Ovary (tissue), 9 donors: ENCODE data around the gene SLC22A12. TPM values are rescaled to one million over a fixed set of nuclear protein-coding genes. Genes with fewer than 3 reads are reported as not detected.

ENCODE experiments used
- DNase-seq, 5 donors: peaks; one replicate each; pipeline ENCODE4 v3.0.0-alpha.2; 2019 to 2020
- H3K27ac ChIP-seq, 2 donors: fragments of 200-600 bp; one replicate each; pipeline versions ENCODE4 v1.5.1 to v1.8.0; 2019 to 2022
- H3K27me3 ChIP-seq: fragments of 200-600 bp; one replicate; pipeline ENCODE4 v1.8.0; 2022
- H3K36me3 ChIP-seq: fragments of 200-600 bp; sonication (generic); one replicate; pipeline ENCODE4 v1.5.1; 2019
- H3K4me1 ChIP-seq: one replicate; pipeline ENCODE4 v1.8.1; 2013; ENCODE audit warnings: mild to moderate bottlenecking, moderate library complexity; ENCODE audit not compliant: insufficient read depth
- H3K4me3 ChIP-seq: fragments of 200-600 bp; sonication (generic); one replicate; pipeline ENCODE4 v1.5.1; 2017
- H3K9me3 ChIP-seq, 2 donors: fragments of 200-600 bp in 1 of 2; sonication (generic) in 1 of 2; one replicate each; pipeline versions ENCODE4 v1.5.1 to v1.8.1; 2013 to 2019; ENCODE audit warnings: mild to moderate bottlenecking in 1 of 2, moderate library complexity in 1 of 2
- EP300 ChIP-seq: sonication (generic); formaldehyde crosslinking; IDR thresholded peaks from one replicate; pipeline ENCODE4 v1.6.1; 2017; ENCODE audit warnings: antibody characterized with exemption
- POLR2A ChIP-seq: fragments of 450-650 bp; IDR thresholded peaks from one replicate; pipeline ENCODE4 v1.6.1; 2017; ENCODE audit warnings: antibody characterized with exemption, mild to moderate bottlenecking, moderate library complexity
- WGBS, 3 donors: extraction: QIAGEN DNeasy Blood & Tissue Kit in 1 of 3; methylation state at CpG; one replicate each; pipeline versions ENCODE4 v1.1.5 to v1.1.7; 2013 to 2017; 5-methylcytosine and 5-hydroxymethylcytosine counted together
- intact Hi-C, 4 donors: fragments of 100-400 bp; cut with DNase I; formaldehyde crosslinking; loops; one replicate each; pipeline versions ENCODE4 v1.11.0 to v1.15.1; 2022 to 2023
- polyA plus RNA-seq, 2 donors: library from polyadenylated mRNA; stranded (reverse); fragments of 200-250 nt in 1 of 2; fragments of 350-450 nt in 1 of 2; fragmentation: Illumina TruSeq in 1 of 2; extraction: RNeasy Lipid Tissue Mini Kit (QIAGEN cat#74804) in 1 of 2; gene quantifications; one replicate each; pipeline ENCODE4 v1.2.3, GENCODE V29; 2013 to 2014
- total RNA-seq, 7 donors: library from RNA; depleted of rRNA in 2 of 7; stranded (reverse); fragments of >200 nt in 2 of 7; fragmentation: NEBNext Ultra II Directional in 3 of 7; extraction: Animal tissue kit (Norgen Biotek cat#: 25700) in 3 of 7; gene quantifications; one replicate each; pipeline versions ENCODE4 v1.1.0 to v1.2.4, GENCODE V29; 2016 to 2023
- TF ChIP-seq, protein P1 (sequence below), 3 donors: fragments of 450-650 bp in 2 of 3; fragments of 200-600 bp in 1 of 3; IDR thresholded peaks; one replicate each; pipeline versions ENCODE4 v1.5.1 to v1.8.0; 2016 to 2022; ENCODE audit warnings: antibody characterized with exemption in 3 of 3, mild to moderate bottlenecking in 1 of 3
- donor health status: DM: no; HTN: no; CAD: no; lungs with moderate emphysema.
- donor health status: DM: no; HTN: no; CAD: no.
- donor health status: Bipolar disorder and iron deficiency.
- donor health status: DM: yes; HTN: yes; CAD: no.
- donor health status: DM: no; HTN: no; CAD: no.
- donor health status: DM: yes; HTN: yes; CAD: no.

Gene SLC22A12
- total and polyA plus RNA-seq, 9 donors = not detected

DNA sequence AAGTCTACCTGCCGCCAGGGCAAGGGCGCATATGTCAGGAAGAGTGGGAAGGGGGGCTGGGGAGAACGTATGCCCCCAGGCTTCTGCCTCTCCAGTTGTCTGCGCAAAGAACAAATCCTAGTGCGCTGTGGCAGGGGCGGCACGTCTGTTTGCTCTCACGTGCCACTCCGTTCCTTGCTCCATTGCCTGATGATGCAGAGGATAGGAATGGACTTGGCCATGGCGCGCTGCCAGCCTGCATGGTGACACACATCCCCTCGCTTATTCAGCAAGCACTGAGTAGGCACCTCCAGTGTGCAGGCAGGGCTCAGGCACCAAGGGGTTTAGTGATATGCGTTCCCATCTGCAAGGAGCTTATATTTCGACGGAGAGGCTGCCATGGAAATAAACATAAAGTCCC is 45.4 kb upstream of the SLC22A12 start:
- intact Hi-C loops = no loop called here
- H3K27ac ChIP-seq = no peak overlapping the region
- no peaks in the 10 kb centered on the region for H3K4me1 ChIP-seq
- no peak overlapping the region for H3K4me3 ChIP-seq
- no peak for TF ChIP-seq EP300
- TF ChIP-seq, protein P1, sequence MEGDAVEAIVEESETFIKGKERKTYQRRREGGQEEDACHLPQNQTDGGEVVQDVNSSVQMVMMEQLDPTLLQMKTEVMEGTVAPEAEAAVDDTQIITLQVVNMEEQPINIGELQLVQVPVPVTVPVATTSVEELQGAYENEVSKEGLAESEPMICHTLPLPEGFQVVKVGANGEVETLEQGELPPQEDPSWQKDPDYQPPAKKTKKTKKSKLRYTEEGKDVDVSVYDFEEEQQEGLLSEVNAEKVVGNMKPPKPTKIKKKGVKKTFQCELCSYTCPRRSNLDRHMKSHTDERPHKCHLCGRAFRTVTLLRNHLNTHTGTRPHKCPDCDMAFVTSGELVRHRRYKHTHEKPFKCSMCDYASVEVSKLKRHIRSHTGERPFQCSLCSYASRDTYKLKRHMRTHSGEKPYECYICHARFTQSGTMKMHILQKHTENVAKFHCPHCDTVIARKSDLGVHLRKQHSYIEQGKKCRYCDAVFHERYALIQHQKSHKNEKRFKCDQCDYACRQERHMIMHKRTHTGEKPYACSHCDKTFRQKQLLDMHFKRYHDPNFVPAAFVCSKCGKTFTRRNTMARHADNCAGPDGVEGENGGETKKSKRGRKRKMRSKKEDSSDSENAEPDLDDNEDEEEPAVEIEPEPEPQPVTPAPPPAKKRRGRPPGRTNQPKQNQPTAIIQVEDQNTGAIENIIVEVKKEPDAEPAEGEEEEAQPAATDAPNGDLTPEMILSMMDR (IDR thresholded peaks at IDR 0.05) = no peak
- TF ChIP-seq POLR2A = no peak
- no peaks in the 10 kb centered on the region for H3K36me3 ChIP-seq
- DNase-seq = no peak
- 83 to 87% (median 86%) methylated on average over 15 of the region's 15 CpGs for WGBS, 3 donors
- H3K9me3 ChIP-seq = no peaks in the 10 kb centered on the region
- no peaks in the 10 kb centered on the region for H3K27me3 ChIP-seq

DNA sequence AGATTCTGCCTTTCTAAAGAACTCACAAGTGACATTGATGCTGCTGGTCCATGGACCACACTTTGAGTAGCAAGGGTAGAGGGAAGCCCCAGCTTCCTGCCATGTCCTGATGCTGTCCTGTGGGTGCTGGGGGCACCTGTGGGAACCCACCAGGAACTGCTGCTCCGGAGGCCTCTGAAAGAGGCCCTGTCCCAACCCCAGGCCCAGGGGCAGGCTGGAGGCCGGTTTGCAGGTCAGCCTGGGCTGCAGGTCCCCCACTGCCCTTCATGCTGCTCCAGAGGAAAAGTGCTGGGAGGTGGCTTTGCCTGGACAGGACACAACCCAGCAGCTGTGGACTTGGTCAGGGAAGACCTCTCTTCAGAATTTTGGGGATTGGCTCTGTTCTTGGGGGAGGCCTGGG is 44.8 kb upstream of the SLC22A12 start:
- no peak overlapping the region for H3K27ac ChIP-seq
- no peaks in the 10 kb centered on the region for H3K36me3 ChIP-seq
- no peaks in the 10 kb centered on the region for H3K4me1 ChIP-seq
- intact Hi-C loops = no loop called here
- TF ChIP-seq POLR2A (no peak), EP300 (no peak)
- TF ChIP-seq, protein P1 (IDR thresholded peaks at IDR 0.05) = no peak
- 88 to 96% methylated on average over 2 of the region's 2 CpGs; no CpG with 5 or more reads in 1 of the 3 donors for WGBS, 3 donors
- no peak for DNase-seq
- H3K27me3 ChIP-seq = no peaks in the 10 kb centered on the region
- no peaks in the 10 kb centered on the region for H3K9me3 ChIP-seq
- no peak overlapping the region for H3K4me3 ChIP-seq

DNA sequence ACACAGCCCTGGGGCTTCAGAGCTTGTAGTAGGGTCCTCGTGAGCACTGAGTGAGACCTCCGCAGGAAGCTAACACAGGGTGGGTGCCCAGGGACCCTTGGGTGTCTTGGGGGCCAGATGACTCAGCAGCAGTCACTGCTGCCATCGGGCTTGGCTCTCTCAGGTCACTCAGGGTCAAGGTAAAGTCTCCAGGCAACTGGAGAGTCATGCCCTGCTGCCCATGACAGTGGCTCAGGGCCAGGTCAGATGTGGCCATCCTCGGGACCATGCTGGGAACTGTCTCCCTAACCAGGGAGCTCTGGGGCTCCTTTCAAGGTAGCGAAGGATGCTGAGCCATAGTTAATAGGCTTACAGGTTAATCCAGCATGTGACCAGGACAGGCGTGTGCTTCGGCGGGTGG is 44.4 kb upstream of the SLC22A12 start:
- H3K4me1 ChIP-seq = no peaks in the 10 kb centered on the region
- no peak for TF ChIP-seq EP300
- TF ChIP-seq, protein P1 (IDR thresholded peaks at IDR 0.05) = no peak
- no peak for TF ChIP-seq POLR2A
- H3K27ac ChIP-seq = no peak overlapping the region
- WGBS, 3 donors = 81 to 85% (median 82%) methylated on average over 8 of the region's 8 CpGs
- H3K4me3 ChIP-seq = no peak overlapping the region
- no peaks in the 10 kb centered on the region for H3K27me3 ChIP-seq
- no peak for DNase-seq
- no peaks in the 10 kb centered on the region for H3K9me3 ChIP-seq
- intact Hi-C loops = no loop called here
- no peaks in the 10 kb centered on the region for H3K36me3 ChIP-seq

DNA sequence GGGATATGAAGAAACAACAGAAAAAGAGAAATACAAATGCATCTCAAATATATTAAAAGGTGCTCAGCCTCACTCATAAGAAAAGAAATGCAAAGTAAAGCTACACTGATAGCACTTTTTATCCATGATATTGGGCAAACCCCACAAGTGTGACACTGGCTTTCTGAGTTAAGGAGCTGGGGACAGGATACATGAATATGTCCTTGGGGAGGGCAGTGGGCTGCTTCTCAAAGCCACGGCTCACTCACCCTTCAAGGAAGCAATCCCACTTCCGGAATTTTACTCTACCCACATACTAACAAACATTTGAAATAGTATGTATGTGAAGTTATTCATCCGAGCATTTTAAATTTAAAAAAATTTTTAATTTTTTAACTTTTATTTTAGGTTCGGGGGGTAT is 41.1 kb upstream of the SLC22A12 start:
- TF ChIP-seq, protein P1 (IDR thresholded peaks at IDR 0.05) = no peak
- no peak for TF ChIP-seq POLR2A
- TF ChIP-seq EP300 = no peak
- no peaks in the 10 kb centered on the region for H3K36me3 ChIP-seq
- peaks cover 14% of the 10 kb centered on the region for H3K4me1 ChIP-seq
- no peaks in the 10 kb centered on the region for H3K27me3 ChIP-seq
- H3K4me3 ChIP-seq = no peak overlapping the region
- H3K27ac ChIP-seq = no peak overlapping the region
- no peaks in the 10 kb centered on the region for H3K9me3 ChIP-seq
- WGBS, 3 donors = 73 to 76% (median 76%) methylated on average over 4 of the region's 4 CpGs
- intact Hi-C loops = no loop called here
- no peak for DNase-seq
